HepG2 (cell line): ENCODE data around the gene LRP1B. TPM values are rescaled to one million over a fixed set of nuclear protein-coding genes. Genes with fewer than 3 reads are reported as not detected.

Experiments used
- ATAC-seq: fragments of 200-7000 bp; cut with Tn5 transposase; 3 replicates; pipeline ENCODE4 v1.9.1; 2020; ENCODE audit warnings: mild to moderate bottlenecking, moderate library complexity
- BruUV-seq: library from RNA; stranded (reverse); fragments of 400-500 nt; replicated peaks from 2 replicates; lab custom pipeline; 2021; lab: Mats Ljungman, UMichigan
- CTCF ChIA-PET: fragments of 300-600 bp; formaldehyde crosslinking; extraction: SDS; loops from one replicate; lab custom pipeline; 2021; ENCODE audit warnings: low total read pairs, inconsistent platforms, low intra/inter-chr PET ratio; lab: Yijun Ruan, JAX
- POLR2A ChIA-PET: fragments of 350-600 bp; sonication (Branson Sonifier 250); formaldehyde crosslinking; loops from one replicate; lab custom pipeline; 2020; ENCODE audit warnings: antibody characterized with exemption, inconsistent platforms; lab: Yijun Ruan, JAX
- DNase-seq: peaks from one replicate; pipeline ENCODE4 v3.0.0-alpha.2; 2015; ENCODE audit warnings: low spot score
- FAIRE-seq: peaks from 3 replicates; lab custom pipeline; 2011; peaks lifted over from hg19 to GRCh38; lab: Jason Lieb, UNC
- H2AFZ ChIP-seq: one replicate; pipeline ENCODE4 v1.6.1; 2011; ENCODE audit warnings: low read length, inconsistent platforms
- H3K27ac ChIP-seq: fragments of 300-600 bp; 3 replicates; pipeline ENCODE4 v1.8.0; 2011; ENCODE audit warnings: mixed run types, mild to moderate bottlenecking, mixed read lengths, low read length, inconsistent platforms; ENCODE audit not compliant: insufficient read depth; ENCODE audit errors: extremely low read length
- H3K27me3 ChIP-seq, 2 experiments: fragments of 200-600 bp in 1 of 2; 2 replicates in 1 of 2; 3 replicates in 1 of 2; pipeline versions ENCODE4 v1.6.0 to v1.8.0; 2011; ENCODE audit warnings: low read length in 2 of 2, mild to moderate bottlenecking in 2 of 2, moderate library complexity in 2 of 2, inconsistent platforms in 1 of 2; ENCODE audit not compliant: insufficient read depth in 2 of 2, control insufficient read depth in 1 of 2
- H3K36me3 ChIP-seq, 2 experiments: fragments of 200-600 bp in 1 of 2; replicated peaks in 1 of 2; 2 replicates in 1 of 2; 3 replicates in 1 of 2; pipeline versions ENCODE4 v1.5.1 to v1.8.0; 2011; ENCODE audit warnings: low read length in 2 of 2, inconsistent platforms in 1 of 2; ENCODE audit not compliant: insufficient read depth in 2 of 2, control insufficient read depth in 1 of 2
- H3K4me1 ChIP-seq: 2 replicates; pipeline ENCODE4 v1.5.1; 2012; ENCODE audit warnings: low read length, inconsistent platforms; ENCODE audit not compliant: insufficient read depth
- H3K4me2 ChIP-seq: 2 replicates; pipeline ENCODE4 v1.6.0; 2011; ENCODE audit warnings: low read depth, low read length, inconsistent platforms
- H3K4me3 ChIP-seq, 3 experiments: fragments of 200-600 bp in 1 of 3; sonication (generic), shearing (Covaris generic) in 1 of 3; replicated peaks in 1 of 3; 2 replicates each; pipeline ENCODE4 v1.5.1; 2011 to 2016; ENCODE audit warnings: low read length in 3 of 3, inconsistent platforms in 2 of 3, low read depth in 2 of 3, mild to moderate bottlenecking in 2 of 3, control low read depth in 1 of 3, mixed read lengths in 1 of 3; ENCODE audit not compliant: insufficient read depth in 1 of 3
- H3K79me2 ChIP-seq: one replicate; pipeline ENCODE4 v1.6.1; 2011; ENCODE audit warnings: low read length, inconsistent platforms; ENCODE audit not compliant: insufficient read depth
- H3K9ac ChIP-seq: 2 replicates; pipeline ENCODE4 v1.6.0; 2011; ENCODE audit warnings: mild to moderate bottlenecking, low read depth, low read length, inconsistent platforms; ENCODE audit not compliant: insufficient read depth
- H3K9me3 ChIP-seq: 2 replicates; pipeline ENCODE4 v1.5.1; 2012; ENCODE audit warnings: mild to moderate bottlenecking, low read length
- H4K20me1 ChIP-seq: 2 replicates; pipeline ENCODE4 v1.6.0; 2011; ENCODE audit warnings: inconsistent platforms, mild to moderate bottlenecking, low read length, moderate library complexity; ENCODE audit not compliant: insufficient read depth
- ESRRA ChIP-seq: sonication (generic); formaldehyde crosslinking; IDR thresholded peaks from 2 replicates; pipeline ENCODE4 v1.5.1; 2020; ENCODE audit warnings: mild to moderate bottlenecking, low read depth, missing genetic modification reagents
- NFATC3 ChIP-seq: sonication (generic); formaldehyde crosslinking; IDR thresholded peaks from 2 replicates; pipeline ENCODE4 v1.5.1; 2020; ENCODE audit warnings: mild to moderate bottlenecking, missing genetic modification reagents
- POLR2G ChIP-seq: fragments of 200-400 bp; formaldehyde crosslinking; IDR thresholded peaks from 2 replicates; pipeline ENCODE4 v1.6.1; 2018; ENCODE audit warnings: mild to moderate bottlenecking, low read depth, low read length, moderate library complexity
- TARDBP ChIP-seq: sonication (generic); formaldehyde crosslinking; IDR thresholded peaks from 2 replicates; pipeline ENCODE4 v1.8.0; 2022; ENCODE audit warnings: mild to moderate bottlenecking, missing genetic modification reagents
- ZEB1 ChIP-seq: IDR thresholded peaks from 2 replicates; pipeline ENCODE4 v1.6.1; 2012; ENCODE audit warnings: mild to moderate bottlenecking, low read depth, inconsistent platforms; ENCODE audit not compliant: insufficient replicate concordance
- ZFX ChIP-seq: sonication (generic); formaldehyde crosslinking; IDR thresholded peaks from 2 replicates; pipeline ENCODE4 v1.4.0; 2020; ENCODE audit warnings: mild to moderate bottlenecking, low read depth, missing genetic modification reagents, moderate library complexity
- ZNF343 ChIP-seq: sonication (generic); formaldehyde crosslinking; IDR thresholded peaks from 2 replicates; pipeline ENCODE4 v1.4.0; 2020; ENCODE audit warnings: mild to moderate bottlenecking, missing genetic modification reagents
- ZNF441 ChIP-seq: sonication (generic); formaldehyde crosslinking; IDR thresholded peaks from 2 replicates; pipeline ENCODE4 v1.7.0; 2021; ENCODE audit warnings: missing genetic modification reagents, borderline replicate concordance
- ZNF782 ChIP-seq: sonication (generic); formaldehyde crosslinking; IDR thresholded peaks from 2 replicates; pipeline ENCODE4 v1.4.0; 2020; ENCODE audit warnings: missing genetic modification reagents, mild to moderate bottlenecking, borderline replicate concordance
- ZNF891 ChIP-seq: sonication (generic); formaldehyde crosslinking; IDR thresholded peaks from 2 replicates; pipeline ENCODE4 v1.5.0; 2020; ENCODE audit warnings: mild to moderate bottlenecking, missing genetic modification reagents
- WGBS: methylation state at CpG from one replicate; pipeline ENCODE4 v1.1.6; 2017; ENCODE audit warnings: low lambda C conversion rate; 5-methylcytosine and 5-hydroxymethylcytosine counted together
- in situ Hi-C: cut with HindIII; loops from 2 replicates; pipeline ENCODE4 v1.10.0; 2017; ENCODE audit warnings: low pct_unique_long_range_greater_than_20kb; ENCODE audit not compliant: extremely low pct_ligation_motif_present
- intact Hi-C: fragments of 100-400 bp; cut with micrococcal nuclease; formaldehyde crosslinking; loops from one replicate; pipeline ENCODE4 v1.10.0; 2022; ENCODE audit not compliant: unreplicated experiment
- polyA plus RNA-seq, 8 experiments: library from polyadenylated mRNA; depleted of rRNA in 3 of 8; stranded (reverse) in 7 of 8; unstranded in 1 of 8; fragments of >200 nt; fragmentation: Illumina TruSeq in 4 of 8; extraction: Trizol in 4 of 8; gene quantifications; 2 replicates each; pipeline versions ENCODE4 v1.2.1 to v1.2.3, GENCODE V29; 2011 to 2016; ENCODE audit warnings: low read depth in 4 of 8, missing spikeins in 1 of 8, mixed read lengths in 1 of 8; ENCODE audit not compliant: insufficient read depth in 1 of 8
- total RNA-seq, 5 experiments: library from RNA; depleted of rRNA; stranded (reverse); fragments of >200 nt; fragmentation: Illumina TruSeq; extraction: Trizol; gene quantifications; 2 replicates each; pipeline ENCODE4 v1.2.3, GENCODE V29; 2016; ENCODE audit warnings: low read depth in 1 of 5
- TF ChIP-seq, protein P1 (sequence below): sonication (generic); formaldehyde crosslinking; IDR thresholded peaks from 2 replicates; pipeline ENCODE4 v1.8.1; 2023; ENCODE audit warnings: mild to moderate bottlenecking, missing genetic modification reagents, borderline replicate concordance
- TF ChIP-seq, protein P2 (sequence below): sonication (generic); formaldehyde crosslinking; IDR thresholded peaks from 2 replicates; pipeline ENCODE4 v1.5.1; 2020; ENCODE audit warnings: mild to moderate bottlenecking, moderate library complexity, missing genetic modification reagents
- TF ChIP-seq, protein P3 (sequence below): sonication (generic); formaldehyde crosslinking; IDR thresholded peaks from 2 replicates; pipeline ENCODE4 v1.5.1; 2020; ENCODE audit warnings: missing genetic modification reagents, mild to moderate bottlenecking, borderline replicate concordance

LRP1B gene
- total and polyA plus RNA-seq, 2 of the 13 experiments (the other 11 are each of a cell fraction or from before 2014, with no cell fraction given), result 0.04 TPM; not detected in 1

DNA sequence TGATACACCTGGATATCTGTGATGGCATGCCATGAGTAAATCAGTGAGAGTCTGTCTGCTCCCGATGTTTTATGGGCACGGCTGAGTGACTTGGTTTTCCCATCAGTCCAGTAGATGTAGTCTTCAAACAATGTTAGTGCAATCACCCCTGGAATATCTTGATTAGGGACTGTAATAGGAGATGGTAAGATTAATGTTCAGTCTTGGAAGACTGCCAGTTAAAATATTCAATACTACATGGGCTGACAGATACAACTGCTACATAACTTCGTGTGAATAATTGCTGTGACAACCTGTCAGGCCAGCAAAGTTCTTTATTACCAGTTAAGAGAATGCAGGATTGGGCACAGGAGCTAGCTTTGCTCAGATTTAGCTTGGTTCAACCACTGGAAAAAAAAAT lies 1673.3 kb downstream of the LRP1B start:
- H3K36me3 ChIP-seq, result no peaks in the 10 kb centered on the region
- no peak for ATAC-seq
- no peak overlapping the region for H3K4me3 ChIP-seq
- no peaks in the 10 kb centered on the region for H3K9me3 ChIP-seq
- no peak overlapping the region for H3K9ac ChIP-seq
- ChIA-PET POLR2A (no interaction called here), CTCF (no interaction called here)
- TF ChIP-seq ZNF891 (CRISPR knock-in tag) (no peak), ZEB1 (no peak), NFATC3 (CRISPR knock-in tag) (no peak), ZNF343 (CRISPR knock-in tag) (no peak), ZFX (CRISPR knock-in tag) (no peak), ESRRA (CRISPR knock-in tag) (no peak), ZNF782 (CRISPR knock-in tag) (no peak), TARDBP (CRISPR knock-in tag) (no peak), ZNF441 (no peak), POLR2G (no peak)
- TF ChIP-seq, protein P1, sequence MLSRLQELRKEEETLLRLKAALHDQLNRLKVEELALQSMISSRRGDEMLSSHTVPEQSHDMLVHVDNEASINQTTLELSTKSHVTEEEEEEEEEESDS (CRISPR knock-in tag), result no peak
- TF ChIP-seq, protein P2, sequence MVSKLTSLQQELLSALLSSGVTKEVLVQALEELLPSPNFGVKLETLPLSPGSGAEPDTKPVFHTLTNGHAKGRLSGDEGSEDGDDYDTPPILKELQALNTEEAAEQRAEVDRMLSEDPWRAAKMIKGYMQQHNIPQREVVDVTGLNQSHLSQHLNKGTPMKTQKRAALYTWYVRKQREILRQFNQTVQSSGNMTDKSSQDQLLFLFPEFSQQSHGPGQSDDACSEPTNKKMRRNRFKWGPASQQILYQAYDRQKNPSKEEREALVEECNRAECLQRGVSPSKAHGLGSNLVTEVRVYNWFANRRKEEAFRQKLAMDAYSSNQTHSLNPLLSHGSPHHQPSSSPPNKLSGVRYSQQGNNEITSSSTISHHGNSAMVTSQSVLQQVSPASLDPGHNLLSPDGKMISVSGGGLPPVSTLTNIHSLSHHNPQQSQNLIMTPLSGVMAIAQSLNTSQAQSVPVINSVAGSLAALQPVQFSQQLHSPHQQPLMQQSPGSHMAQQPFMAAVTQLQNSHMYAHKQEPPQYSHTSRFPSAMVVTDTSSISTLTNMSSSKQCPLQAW (CRISPR knock-in tag), result no peak
- TF ChIP-seq, protein P3, sequence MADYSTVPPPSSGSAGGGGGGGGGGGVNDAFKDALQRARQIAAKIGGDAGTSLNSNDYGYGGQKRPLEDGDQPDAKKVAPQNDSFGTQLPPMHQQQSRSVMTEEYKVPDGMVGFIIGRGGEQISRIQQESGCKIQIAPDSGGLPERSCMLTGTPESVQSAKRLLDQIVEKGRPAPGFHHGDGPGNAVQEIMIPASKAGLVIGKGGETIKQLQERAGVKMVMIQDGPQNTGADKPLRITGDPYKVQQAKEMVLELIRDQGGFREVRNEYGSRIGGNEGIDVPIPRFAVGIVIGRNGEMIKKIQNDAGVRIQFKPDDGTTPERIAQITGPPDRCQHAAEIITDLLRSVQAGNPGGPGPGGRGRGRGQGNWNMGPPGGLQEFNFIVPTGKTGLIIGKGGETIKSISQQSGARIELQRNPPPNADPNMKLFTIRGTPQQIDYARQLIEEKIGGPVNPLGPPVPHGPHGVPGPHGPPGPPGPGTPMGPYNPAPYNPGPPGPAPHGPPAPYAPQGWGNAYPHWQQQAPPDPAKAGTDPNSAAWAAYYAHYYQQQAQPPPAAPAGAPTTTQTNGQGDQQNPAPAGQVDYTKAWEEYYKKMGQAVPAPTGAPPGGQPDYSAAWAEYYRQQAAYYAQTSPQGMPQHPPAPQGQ, result no peak
- no TSS peak for BruUV-seq
- H4K20me1 ChIP-seq, result no peaks in the 10 kb centered on the region
- H2AFZ ChIP-seq, result no peak overlapping the region
- H3K4me2 ChIP-seq, result no peak overlapping the region
- no peak for DNase-seq
- no peak for FAIRE-seq
- in situ Hi-C loops, result no loop called here
- H3K27ac ChIP-seq, result no peak overlapping the region
- no peaks in the 10 kb centered on the region for H3K79me2 ChIP-seq
- 21% methylated on average over 3 of the region's 3 CpGs for WGBS
- H3K27me3 ChIP-seq, result no peaks in the 10 kb centered on the region
- intact Hi-C loops, result no loop called here
- no peaks in the 10 kb centered on the region for H3K4me1 ChIP-seq
